WI38 (cell line): ENCODE data around the gene LUC7L.
"Not testable (repeated sequence)": the region's sequence is repeated elsewhere in the genome, so short reads cannot be mapped to it uniquely, and the experiment has no call there.

Experiments
- H3K4me3 ChIP-seq: 2 replicates; pipeline ENCODE4 v1.5.1; 2011; ENCODE audit warnings: low read depth, mild to moderate bottlenecking, control low read depth, low read length
- CTCF ChIP-seq: IDR thresholded peaks from 2 replicates; pipeline ENCODE4 v1.5.1; 2012; ENCODE audit warnings: low read depth, mild to moderate bottlenecking, control low read depth, low read length

The LUC7L gene

GRCh38 chr16:212999-213398 lies 16.2 kb downstream of the LUC7L start:
- no peak for TF ChIP-seq CTCF
- no peak overlapping the region for H3K4me3 ChIP-seq

- H3K4me3 ChIP-seq: not testable (repeated sequence)
These were observed 17.5 kb downstream of the LUC7L start for GRCh38 chr16:211631-212180.

- H3K4me3 ChIP-seq: not testable (repeated sequence)
These were observed 19.9 kb downstream of the LUC7L start for GRCh38 chr16:209359-209758.

- H3K4me3 ChIP-seq: not testable (repeated sequence)
These were observed 25.2 kb downstream of the LUC7L start for GRCh38 chr16:204046-204445.

- no peak overlapping the region for H3K4me3 ChIP-seq
- TF ChIP-seq CTCF: no peak
These were observed 26.0 kb downstream of the LUC7L start for GRCh38 chr16:203246-203645.

GRCh38 chr16:200388-200787 lies 28.9 kb downstream of the LUC7L start:
- no peak for TF ChIP-seq CTCF
- H3K4me3 ChIP-seq: no peak overlapping the region

GRCh38 chr16:194516-194915 lies 34.7 kb downstream of the LUC7L start:
- TF ChIP-seq CTCF: no peak
- H3K4me3 ChIP-seq: no peak overlapping the region

- no peak overlapping the region for H3K4me3 ChIP-seq
- no peak for TF ChIP-seq CTCF
These were observed 35.8 kb downstream of the LUC7L start for GRCh38 chr16:193441-193840.

GRCh38 chr16:192686-193085 lies 36.6 kb downstream of the LUC7L start:
- no peak for TF ChIP-seq CTCF

More at GRCh38 chr16:192686-193085, 36.6 kb downstream of the LUC7L start:
- H3K4me3 ChIP-seq: no peak overlapping the region
